Left ventricle myocardium inferior (tissue), 1 donor: Measurements from ENCODE around the gene UROC1. TPM values are rescaled to one million over a fixed set of nuclear protein-coding genes. Genes with fewer than 3 reads are reported as not detected.

Experiments
- DNase-seq: peaks from one replicate; pipeline ENCODE4 v3.0.0-alpha.2; 2020
- H3K27ac ChIP-seq: fragments of 200-600 bp; replicated peaks from 2 replicates; pipeline ENCODE4 v1.8.0; 2021
- H3K27me3 ChIP-seq: fragments of 200-600 bp; 2 replicates; pipeline ENCODE4 v1.8.0; 2021; ENCODE audit warnings: low read depth
- H3K36me3 ChIP-seq: fragments of 200-600 bp; 2 replicates; pipeline ENCODE4 v1.8.0; 2021
- H3K4me1 ChIP-seq: fragments of 200-600 bp; 2 replicates; pipeline ENCODE4 v1.8.0; 2021
- H3K4me3 ChIP-seq: fragments of 200-600 bp; 2 replicates; pipeline ENCODE4 v1.8.0; 2021; ENCODE audit warnings: mild to moderate bottlenecking, moderate library complexity
- H3K9me3 ChIP-seq: fragments of 200-600 bp; replicated peaks from 2 replicates; pipeline ENCODE4 v1.8.0; 2021
- intact Hi-C: fragments of 100-400 bp; cut with micrococcal nuclease; formaldehyde crosslinking; loops from one replicate; pipeline ENCODE4 v1.11.0; 2022
- total RNA-seq: library from RNA; stranded (reverse); fragmentation: NEBNext Ultra II Directional; extraction: Animal tissue kit (Norgen Biotek cat#: 25700); gene quantifications from one replicate; pipeline ENCODE4 v1.2.1, GENCODE V29; 2021
- TF ChIP-seq, protein P1 (sequence below): fragments of 200-600 bp; IDR thresholded peaks from 2 replicates; pipeline ENCODE4 v1.8.0; 2021; ENCODE audit warnings: antibody characterized with exemption, mild to moderate bottlenecking, borderline replicate concordance
- donor health status: DM: no; HTN: yes; CAD: no; lungs with severe emphysema.

UROC1 gene
- total RNA-seq, 1 donor from 2014 or later, result not detected

DNA sequence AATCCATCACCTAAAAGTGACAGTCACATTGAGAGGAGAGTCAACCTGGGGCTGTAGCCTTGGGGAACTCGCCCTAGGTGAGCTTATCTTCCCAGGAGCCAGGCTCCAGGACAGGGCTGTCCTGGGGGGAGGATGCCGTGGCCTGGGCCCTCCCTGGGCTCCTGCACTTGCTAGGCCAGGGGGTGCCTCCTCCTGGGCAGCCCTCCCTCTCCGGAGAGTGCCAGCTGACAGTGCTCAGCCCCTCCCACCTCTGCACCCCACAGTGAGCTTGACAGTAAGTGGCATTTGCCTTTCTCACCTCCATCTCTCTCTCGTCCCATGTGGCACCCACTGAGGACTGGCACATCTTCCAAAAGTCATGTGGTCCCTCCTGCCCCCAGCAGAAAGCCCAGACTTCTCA lies 19.1 kb downstream of the UROC1 start:
- Histone ChIP-seq H3K27ac (no peak overlapping the region), H3K9me3 (no peaks in the 10 kb centered on the region), H3K27me3 (peaks cover 8% of the 10 kb centered on the region), H3K4me1 (peaks cover 6% of the 10 kb centered on the region), H3K36me3 (no peaks in the 10 kb centered on the region), H3K4me3 (no peak overlapping the region)
- TF ChIP-seq, protein P1, sequence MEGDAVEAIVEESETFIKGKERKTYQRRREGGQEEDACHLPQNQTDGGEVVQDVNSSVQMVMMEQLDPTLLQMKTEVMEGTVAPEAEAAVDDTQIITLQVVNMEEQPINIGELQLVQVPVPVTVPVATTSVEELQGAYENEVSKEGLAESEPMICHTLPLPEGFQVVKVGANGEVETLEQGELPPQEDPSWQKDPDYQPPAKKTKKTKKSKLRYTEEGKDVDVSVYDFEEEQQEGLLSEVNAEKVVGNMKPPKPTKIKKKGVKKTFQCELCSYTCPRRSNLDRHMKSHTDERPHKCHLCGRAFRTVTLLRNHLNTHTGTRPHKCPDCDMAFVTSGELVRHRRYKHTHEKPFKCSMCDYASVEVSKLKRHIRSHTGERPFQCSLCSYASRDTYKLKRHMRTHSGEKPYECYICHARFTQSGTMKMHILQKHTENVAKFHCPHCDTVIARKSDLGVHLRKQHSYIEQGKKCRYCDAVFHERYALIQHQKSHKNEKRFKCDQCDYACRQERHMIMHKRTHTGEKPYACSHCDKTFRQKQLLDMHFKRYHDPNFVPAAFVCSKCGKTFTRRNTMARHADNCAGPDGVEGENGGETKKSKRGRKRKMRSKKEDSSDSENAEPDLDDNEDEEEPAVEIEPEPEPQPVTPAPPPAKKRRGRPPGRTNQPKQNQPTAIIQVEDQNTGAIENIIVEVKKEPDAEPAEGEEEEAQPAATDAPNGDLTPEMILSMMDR, result no peak
- intact Hi-C loops, result no loop called here
- no peak for DNase-seq

- intact Hi-C loops, result no loop called here
- Histone ChIP-seq H3K4me3 (no peak overlapping the region), H3K36me3 (no peaks in the 10 kb centered on the region), H3K27me3 (peaks cover 8% of the 10 kb centered on the region), H3K4me1 (peaks cover 6% of the 10 kb centered on the region), H3K9me3 (no peaks in the 10 kb centered on the region), H3K27ac (no peak overlapping the region)
- DNase-seq, result no peak
- TF ChIP-seq, protein P1, result no peak
Measured at GRCh38 chr3:126497956-126498355, 19.6 kb downstream of the UROC1 start.

GRCh38 chr3:126496894-126497850 lies 20.4 kb downstream of the UROC1 start:
- no peak overlapping the region for H3K4me3 ChIP-seq
- TF ChIP-seq, protein P1, result no peak
- no peaks in the 10 kb centered on the region for H3K36me3 ChIP-seq
- H3K27ac ChIP-seq, result no peak overlapping the region
- peaks cover 6% of the 10 kb centered on the region for H3K4me1 ChIP-seq
- H3K27me3 ChIP-seq, result peaks cover 8% of the 10 kb centered on the region
- H3K9me3 ChIP-seq, result no peaks in the 10 kb centered on the region
- intact Hi-C loops, result no loop called here
- DNase-seq, result no peak

- intact Hi-C loops, result no loop called here
- H3K4me3 ChIP-seq, result no peak overlapping the region
- H3K36me3 ChIP-seq, result no peaks in the 10 kb centered on the region
- DNase-seq, result no peak
- no peaks in the 10 kb centered on the region for H3K4me1 ChIP-seq
- H3K27me3 ChIP-seq, result peaks cover 8% of the 10 kb centered on the region
- no peaks in the 10 kb centered on the region for H3K9me3 ChIP-seq
- H3K27ac ChIP-seq, result no peak overlapping the region
- TF ChIP-seq, protein P1, result no peak
Measured at GRCh38 chr3:126495786-126496185, 21.8 kb downstream of the UROC1 start.

GRCh38 chr3:126494970-126495230 lies 22.7 kb downstream of the UROC1 start:
- DNase-seq, result no peak
- Histone ChIP-seq H3K27me3 (peaks cover 8% of the 10 kb centered on the region), H3K9me3 (no peaks in the 10 kb centered on the region), H3K4me1 (no peaks in the 10 kb centered on the region), H3K36me3 (no peaks in the 10 kb centered on the region), H3K4me3 (no peak overlapping the region), H3K27ac (no peak overlapping the region)
- TF ChIP-seq, protein P1, result no peak
- intact Hi-C loops, result no loop called here
